ENCODE data around the gene TAF4.
"Not testable (repeated sequence)": the region's sequence is repeated elsewhere in the genome, so short reads cannot be mapped to it uniquely, and the experiment has no call there.

Gene TAF4

DNA sequence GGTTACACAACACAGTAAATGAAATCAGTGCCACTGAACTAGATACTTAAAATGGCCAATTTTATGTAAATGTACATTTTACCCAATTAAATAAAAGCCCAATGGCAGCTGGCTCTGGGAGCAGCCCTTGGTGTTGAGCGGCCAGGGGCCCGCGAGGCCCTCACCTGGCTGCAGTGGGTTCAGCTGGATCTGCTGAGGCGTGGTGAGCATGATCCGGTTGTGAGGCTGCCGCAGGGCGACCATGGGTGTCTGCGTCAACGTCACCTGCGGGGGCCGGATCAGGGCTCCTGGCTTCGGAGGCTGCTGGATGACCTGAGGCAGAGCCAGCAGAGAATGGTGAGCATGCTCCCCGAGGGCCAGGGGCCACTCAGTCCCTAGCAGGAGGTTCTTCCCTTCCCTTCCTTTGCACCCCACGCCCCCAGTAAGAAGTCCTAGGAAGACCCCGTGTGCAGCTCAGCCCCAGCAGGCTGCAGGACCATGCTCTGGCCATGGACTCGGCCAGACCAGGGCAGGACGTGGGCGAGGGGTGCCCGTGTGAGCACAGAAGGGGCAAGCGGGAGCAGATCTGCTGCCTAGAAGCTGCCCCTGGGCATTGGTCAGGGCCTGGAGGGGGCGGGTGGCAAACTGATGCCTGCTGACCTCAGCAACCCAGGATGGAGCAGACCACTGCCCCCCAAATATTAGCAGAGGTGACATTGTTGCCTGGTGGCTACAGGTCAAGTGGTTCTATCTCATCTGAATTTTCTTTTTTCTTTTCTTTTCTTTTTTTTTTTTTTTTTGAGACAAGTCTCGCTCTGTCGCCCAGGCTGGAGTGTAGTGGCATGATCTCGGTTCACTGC, 61.9 kb downstream of the TAF4 start:
- DNase-seq, result no peak

DNA sequence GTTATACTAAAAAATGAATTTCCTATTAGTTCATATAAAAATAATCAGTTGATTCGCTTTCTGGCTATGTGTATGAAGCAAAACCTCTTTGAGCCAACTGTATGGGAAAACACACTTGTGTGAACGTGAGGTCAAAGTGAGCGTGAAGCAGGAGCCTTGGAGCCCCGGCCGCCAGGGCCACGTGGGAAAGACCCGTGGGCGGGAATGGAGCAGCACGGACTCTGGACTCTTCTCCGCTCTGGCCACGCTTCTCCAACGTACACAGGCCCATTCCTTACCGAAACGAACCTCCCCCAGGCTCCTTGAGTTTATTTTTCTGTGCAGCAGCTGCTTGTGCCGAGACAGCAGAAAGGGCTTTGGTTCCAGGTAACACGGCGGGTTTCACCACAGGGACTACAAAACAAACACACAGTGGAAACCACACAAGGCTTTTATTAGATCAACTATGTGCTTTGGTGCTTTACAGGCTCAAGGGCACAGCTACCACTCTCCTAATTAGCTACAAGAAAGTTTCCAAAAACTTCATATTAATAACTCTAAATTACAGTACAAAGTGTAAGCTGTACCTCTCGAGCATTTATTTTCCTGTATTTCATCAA, 62.7 kb downstream of the TAF4 start:
- no peak for DNase-seq

DNA sequence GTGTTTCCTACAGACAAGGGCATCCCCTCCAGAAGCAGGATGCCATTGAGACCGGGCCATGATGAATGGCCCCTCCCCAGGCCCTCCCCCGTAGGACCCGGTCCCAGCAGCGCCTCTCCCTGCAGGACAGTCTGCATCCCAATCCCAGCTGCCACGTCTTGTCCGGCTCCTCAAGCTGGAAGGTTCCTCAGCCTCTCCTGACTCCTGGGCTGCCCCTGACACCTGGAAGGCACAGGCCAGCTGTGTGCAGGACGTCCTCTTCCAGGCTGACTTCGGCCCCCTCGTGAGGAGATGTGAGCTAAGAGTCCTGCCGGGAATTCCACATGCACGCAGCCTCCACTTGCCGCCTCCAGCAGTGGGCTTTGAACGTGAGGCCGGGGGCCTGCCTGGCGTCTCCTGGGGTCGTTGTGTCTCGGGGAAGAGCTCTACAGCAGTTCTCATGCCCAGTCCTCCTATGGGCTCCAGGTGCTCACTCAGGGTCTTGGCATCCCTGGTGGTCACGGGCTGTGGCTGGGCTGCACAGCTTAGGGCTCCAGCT, 64.4 kb downstream of the TAF4 start:
- DNase-seq, result no peak

DNA sequence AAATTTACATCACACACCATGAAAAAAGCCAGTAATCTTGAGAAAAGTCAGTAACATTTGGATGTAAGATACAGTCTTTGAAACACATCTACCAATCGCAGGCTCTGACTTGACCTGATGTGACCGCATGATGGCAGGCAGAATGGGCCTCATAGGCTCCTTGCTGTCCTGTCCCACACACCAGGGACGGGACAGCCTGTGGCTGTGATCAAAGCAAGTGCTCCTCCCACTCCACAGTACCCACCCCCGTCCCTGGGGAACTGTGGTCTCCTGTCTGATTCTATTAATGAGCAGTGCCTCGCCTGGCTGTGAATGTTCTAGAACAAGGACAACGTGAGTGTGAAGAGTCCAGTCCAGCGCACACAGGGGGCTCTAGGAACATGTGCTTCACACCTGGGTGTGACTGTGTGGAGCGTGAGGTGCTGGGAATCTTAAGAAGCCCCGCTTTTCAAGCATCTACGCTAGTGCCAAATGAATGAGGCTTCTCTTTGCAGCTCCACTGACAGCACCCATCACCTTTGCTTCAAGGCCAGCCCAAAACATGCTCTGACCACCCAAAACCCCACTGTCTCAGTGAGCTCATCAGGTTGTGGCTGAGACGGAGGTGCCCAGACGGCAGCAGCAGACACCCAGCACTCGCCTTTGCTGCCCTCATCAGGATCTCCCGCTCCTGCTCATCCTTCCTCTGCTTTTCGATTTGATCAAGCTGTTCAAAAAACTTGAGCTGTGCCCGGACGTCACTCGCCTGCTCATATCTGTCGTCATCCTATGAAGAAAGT, 67.1 kb downstream of the TAF4 start:
- no peak for DNase-seq

DNA sequence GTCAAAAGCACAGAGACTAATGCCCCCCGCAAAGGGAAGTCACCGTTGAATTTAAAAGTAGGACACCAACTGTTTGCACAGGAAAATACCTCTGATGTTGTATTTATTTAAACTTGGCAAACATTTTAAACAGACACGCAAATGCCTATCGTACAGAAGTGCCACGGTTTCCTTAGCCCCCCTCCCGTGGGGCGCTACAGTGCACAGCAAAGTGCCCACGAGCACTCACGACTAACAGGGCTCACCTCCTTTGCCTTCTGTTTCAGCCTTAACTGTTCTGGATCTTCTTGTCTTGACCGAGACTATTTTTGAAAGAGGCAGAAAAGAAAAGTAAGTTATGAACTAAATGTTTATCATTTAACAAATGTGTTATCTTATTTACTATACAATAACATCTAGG, 67.8 kb downstream of the TAF4 start:
- no peak for DNase-seq

DNA sequence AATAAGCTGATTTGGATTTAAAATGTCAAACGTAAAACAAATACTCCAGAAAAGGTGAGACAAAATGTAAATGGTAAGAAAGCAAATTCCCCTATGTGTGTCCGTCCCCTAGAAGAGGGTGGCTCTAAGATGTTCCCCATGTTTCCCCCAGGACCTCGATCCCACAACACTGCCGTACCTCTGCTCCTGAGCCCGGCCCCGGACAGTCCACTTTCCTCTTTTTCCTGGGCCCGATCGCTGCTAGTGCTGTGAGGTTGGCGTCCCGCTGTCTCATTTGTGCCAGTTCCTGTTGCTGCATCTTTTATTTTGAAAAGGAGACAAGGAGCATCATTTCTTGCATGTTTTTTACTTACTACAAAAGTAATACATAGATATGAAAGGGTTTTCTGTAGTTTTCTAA, 68.3 kb downstream of the TAF4 start:
- no peak for DNase-seq

DNA sequence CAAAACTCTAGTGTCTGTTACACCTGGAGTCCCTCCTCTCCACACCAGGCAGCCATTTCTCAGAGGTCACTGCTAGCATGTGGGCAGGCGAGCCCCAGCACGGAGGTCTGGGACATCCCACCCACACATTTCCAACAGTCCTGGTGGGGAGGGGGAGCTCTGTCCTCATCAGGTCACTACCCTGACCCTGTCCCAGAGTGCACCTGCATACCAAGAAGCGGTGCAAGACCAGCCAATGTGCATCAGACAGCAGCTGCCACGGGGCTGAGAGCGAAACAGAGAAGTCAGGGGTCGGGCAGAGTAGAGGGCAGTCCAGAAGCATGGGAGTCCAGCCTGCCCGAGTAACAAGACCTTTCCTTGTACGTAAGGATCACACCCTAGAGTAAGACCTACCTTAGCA, 71.1 kb downstream of the TAF4 start:
- no peak for DNase-seq

DNA sequence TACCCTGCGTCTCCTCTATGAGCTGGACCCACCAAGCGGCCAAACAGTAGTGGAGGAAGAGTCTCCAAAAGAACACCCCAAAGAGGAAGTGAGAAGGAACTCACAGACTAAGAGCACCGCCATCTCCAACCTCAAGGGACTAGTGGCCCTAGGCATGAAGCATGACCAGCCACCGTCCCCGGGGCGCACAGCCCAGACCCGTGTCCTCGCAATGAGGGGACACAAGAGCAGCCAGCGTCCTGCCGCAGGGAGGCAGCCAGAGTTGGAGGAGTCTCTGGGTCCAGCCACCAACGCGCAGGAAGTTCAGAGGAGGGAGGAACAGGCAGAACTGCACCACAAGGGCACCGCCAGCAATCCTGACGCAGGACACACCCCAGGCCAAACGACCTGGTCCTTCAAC, 72.6 kb downstream of the TAF4 start:
- DNase-seq, result no peak

DNA sequence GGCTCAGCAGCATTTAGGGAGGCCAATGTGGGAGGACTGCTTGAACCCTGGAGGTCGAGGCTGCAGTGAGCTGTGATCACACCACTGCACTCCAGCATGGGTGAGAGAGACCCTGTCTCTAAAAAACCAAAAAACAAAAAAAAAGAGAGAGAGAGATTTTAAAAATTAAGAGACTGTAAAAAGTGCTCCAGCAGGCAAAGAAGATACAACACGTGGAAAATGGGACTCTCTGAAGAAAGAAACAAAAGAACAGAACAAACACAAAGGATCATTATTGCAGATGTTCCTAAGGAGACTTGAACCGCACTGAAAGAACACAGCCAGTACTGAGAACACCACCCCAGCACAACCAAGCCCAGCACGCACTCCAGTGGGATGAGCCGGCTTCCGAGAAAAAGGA, 74.2 kb downstream of the TAF4 start:
- no peak for DNase-seq

DNA sequence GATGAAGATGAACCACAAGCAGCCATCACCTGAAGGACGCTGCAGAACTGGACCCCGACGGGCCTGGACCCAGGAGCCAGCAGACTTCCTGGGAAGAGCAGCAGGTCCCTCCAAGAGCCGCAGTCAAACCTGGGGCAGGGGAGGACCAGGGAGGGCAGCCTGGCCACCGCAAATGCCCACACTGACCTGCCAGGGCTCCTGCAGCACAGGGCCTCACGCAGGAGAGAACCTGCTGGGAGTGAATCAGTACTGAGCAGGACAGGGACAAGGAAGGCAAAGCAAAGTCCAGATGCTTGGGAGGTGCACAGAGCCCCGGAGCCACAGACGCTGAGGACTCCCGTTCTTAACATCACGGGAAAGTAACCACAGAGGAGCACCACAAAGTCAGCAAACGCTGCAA, 75.2 kb downstream of the TAF4 start:
- no peak for DNase-seq

DNA sequence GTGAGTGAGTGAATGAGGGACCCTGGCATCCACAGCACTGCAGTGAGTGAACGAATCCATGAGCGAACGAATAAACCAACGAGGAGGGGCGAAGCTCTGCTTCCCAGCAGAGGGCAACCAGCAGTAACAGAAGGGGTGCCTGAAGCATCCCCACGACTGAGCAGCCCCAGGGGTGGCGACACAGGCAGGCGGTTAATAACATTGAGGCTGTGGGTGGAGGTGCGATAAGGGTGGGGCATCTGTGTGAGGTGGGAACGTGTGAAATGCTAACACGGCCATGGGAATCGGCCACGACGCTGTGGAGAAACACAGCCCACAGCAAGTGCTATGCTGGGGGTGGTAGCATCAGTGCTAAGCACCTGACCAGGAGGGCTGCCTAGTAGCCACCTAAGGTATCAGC, 75.9 kb downstream of the TAF4 start:
- DNase-seq, result no peak

DNA sequence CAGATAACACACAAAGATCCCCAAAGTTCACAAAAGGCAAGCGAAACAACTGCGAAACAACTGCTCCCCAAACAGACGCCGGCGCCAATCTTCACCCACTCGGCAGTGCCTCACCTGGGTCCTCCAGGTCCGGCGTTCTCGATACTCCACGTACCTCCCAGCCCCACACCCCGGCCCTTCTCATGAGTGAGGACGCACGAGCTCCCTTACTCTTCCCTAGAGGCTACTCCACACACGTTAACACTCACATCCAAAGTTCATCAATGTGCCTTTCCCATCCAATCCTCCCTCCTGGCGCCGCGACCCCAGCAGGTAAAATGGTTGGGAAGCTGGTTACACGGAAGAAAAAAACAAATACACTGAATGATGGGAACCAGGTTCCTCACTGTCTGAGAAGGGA, 77.0 kb downstream of the TAF4 start:
- no peak for DNase-seq

DNA sequence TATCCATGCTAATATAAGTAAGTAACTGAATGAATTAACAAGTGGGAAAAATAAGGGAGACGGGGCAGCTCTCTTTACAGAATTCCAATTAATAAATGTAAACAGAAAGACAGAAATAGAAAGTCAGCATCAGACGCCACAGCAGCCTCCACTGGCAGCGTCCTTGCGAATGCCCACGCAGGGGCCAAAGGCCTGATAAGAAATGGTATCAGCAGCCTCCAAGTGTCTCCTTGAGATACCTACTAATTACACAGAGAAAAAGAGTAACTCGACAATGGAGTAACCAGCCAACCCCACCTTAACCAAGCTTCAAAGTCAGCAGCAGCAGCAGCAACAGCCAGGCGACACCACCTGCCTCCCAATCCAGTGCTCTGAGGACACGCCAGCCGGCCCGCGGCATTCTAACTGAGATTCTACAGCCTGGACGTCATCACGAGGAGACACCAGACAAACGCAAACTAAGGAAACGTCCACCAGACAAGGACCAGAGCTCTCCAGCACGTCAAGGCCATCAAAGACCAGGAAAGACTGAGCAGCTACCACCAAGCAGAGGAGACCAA, 78.8 kb downstream of the TAF4 start:
- DNase-seq, result no peak

DNA sequence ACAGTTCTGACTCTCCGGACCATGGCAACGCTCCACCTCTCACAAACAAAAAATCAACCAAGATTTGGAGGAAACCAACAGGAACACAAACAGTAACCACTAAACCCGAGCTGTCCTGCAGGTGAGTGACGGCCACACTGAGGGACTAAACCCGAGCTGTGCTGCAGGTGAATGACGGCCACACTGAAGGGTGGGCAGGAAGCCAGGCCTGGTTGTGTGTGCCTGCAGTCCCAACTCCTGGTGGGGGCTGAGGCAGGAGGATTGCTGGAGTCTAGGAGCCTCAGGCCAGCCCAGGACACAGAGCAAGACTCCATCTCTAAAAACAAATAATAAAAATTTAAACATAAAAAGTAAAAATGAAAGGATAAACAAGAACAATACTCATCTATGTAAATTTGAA, 80.6 kb downstream of the TAF4 start:
- DNase-seq, result no peak

DNA sequence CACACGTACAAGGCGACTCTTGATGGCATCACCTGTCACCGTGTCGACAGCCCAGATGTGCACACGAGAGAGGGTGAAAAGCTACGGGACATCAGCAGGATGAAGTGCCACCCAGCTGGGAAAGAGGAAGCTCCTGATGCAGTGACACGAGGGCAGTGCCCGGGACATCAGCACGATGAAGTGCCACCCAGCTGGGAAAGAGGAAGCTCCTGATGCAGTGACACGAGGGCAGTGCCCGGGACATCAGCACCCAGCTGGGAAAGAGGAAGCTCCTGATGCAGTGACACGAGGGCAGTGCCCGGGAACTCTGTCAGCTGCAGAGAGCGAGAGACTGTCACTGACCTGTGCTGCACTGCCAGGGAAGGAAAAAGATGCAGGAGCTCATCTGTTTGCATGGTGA, 81.2 kb downstream of the TAF4 start:
- not testable (repeated sequence) for DNase-seq

DNA sequence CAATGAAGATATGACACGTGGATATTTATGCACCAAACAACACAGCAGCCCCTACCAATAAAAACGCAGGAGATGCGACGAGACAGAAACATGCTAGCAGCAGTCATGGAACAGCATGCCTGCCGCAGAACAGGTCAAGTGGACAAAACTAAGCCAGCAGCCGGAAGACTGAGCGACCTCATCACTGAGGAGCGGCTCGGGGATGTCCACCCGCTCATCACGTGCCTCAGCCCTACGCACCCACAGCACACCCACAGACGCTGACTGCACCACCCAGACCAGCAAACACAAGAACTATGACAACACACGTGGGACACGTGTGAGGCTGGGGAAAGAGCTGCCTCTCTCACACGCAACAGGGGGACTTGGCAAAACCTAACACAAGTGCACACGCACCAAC, 81.7 kb downstream of the TAF4 start:
- no peak for DNase-seq

DNA sequence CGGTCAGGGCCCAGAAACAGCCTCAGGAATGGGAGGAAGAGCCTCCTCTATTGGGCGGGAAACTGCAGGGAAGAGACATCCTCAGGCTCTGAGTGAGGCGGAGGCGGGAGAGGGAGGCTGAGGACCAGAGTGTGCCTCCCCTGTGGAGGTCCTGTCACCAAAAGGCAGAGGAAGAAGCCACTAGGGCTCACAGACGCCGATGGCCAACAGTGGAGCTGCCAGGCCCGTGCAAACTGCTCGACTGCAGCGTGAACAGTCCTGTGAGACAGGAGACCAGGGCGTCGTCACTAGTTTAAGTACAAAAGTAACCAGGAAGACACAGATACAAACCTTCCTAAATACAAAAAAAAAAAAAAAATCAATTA, 82.7 kb downstream of the TAF4 start:
- DNase-seq, result no peak

DNA sequence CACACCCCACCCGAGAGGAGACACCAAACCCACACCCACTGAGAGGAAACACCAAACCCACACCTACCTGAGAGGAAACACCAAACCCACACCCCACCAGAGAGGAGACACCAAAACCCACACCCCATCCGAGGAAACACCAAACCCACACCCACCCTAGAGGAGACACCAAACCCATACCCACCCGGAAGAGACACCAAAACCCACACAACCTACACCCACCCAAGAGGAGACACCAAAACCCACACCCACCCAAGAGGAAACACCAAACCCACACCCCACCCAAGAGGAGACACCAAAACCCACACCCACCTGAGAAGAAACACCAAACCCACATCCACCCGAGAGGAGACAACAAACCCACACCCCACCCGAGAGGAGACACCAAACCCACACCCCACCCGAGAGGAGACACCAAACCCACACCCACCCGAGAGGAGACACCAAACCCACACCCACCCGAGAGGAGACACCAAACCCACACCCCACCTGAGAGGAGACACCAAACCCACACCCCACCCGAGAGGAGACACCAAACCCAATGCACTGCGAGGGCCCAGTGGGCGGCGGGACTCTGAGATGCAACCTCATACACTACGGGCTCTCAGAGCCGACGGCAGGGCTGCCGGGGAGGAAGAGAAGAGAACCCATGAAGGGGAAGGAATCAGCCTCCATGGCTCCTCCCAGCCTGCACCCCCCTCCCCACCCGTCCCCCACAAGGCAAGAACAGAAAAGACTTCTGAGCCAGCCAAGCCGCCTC, 83.3 kb downstream of the TAF4 start:
- DNase-seq, result no peak

DNA sequence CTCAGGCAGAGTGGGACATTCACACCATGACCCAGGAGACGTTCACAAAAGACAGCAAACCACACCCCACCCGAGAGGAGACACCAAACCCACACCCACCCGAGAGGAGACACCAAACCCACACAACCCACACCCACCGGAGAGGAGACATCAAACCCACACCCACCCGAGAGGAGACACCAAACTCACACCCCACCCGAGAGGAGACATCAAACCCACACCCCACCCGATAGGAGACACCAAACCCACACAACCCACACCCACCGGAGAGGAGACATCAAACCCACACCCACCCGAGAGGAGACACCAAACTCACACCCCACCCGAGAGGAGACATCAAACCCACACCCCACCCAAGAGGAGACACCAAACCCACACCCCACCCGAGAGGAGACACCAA, 84.0 kb downstream of the TAF4 start:
- not testable (repeated sequence) for DNase-seq

DNA sequence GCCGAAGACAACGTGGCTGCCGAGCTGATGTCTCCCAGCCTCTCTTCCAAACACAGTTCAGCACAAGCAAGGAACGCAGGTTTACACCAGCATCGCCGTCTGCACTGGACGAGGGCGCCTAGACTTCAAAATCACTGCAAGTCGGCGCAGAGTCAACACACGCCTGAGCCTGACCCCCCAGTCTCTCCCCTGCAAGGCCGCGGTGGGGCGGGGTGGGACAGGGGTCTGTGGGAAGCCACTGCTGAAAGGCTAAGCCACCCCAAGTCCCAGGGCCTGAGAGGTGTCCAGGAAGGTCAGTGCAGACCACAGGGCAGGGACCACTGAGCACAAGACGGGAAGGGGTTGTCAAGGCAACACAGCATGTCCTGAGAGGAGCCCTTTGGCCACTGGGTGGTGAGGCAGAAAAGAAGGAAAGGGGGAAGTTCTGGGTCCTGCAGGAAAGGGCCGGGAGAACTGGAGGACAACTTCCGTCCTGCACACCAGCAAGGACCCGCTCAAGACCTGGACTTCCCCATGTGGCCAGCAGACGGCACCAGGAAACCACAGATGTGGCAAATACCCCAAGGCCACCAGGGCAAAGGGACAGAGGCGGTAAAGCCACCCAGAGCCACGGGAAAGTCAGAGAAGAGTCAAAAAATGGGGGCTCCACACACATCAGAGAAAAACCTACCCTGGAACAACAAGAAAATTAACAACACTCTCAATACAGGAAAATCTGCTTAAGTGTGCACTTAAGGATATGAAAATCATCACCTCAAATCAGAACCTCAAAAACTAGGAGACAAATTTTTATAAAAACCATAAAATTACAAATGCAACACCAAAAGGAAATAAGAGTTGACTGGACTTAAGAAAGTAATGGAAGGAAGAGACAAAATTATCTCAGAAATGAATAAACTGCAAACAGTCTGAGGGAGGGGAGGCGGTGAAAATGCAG, 84.8 kb downstream of the TAF4 start:
- peak in 6 of 51 donors; percentile 2 to 20 (median 13) for DNase-seq
